Keratinocyte (primary cell): ENCODE measurements around the gene ACAD9. TPM values are rescaled to one million over a fixed set of nuclear protein-coding genes. Genes with fewer than 3 reads are reported as not detected.

Experiments
- DNase-seq: peaks from one replicate; pipeline ENCODE4 v3.0.0-alpha.2; 2011; ENCODE audit warnings: low read depth, missing footprints, low spot score
- FAIRE-seq: peaks from 2 replicates; lab custom pipeline; 2011; peaks lifted over from hg19 to GRCh38; lab: Jason Lieb, UNC
- H2AFZ ChIP-seq: 2 replicates; pipeline ENCODE4 v1.6.0; 2012; ENCODE audit warnings: low read length, control low read depth, inconsistent platforms; ENCODE audit not compliant: control insufficient read depth
- H3K27ac ChIP-seq: 2 replicates; pipeline ENCODE4 v1.5.1; 2011; ENCODE audit warnings: low read length; ENCODE audit not compliant: control insufficient read depth, insufficient read depth
- H3K27me3 ChIP-seq: 3 replicates; pipeline ENCODE4 v1.6.0; 2011; ENCODE audit warnings: low read length; ENCODE audit not compliant: control insufficient read depth, insufficient read depth; ENCODE audit errors: extremely low read depth
- H3K36me3 ChIP-seq, 2 experiments: 2 replicates in 1 of 2; 3 replicates in 1 of 2; pipeline ENCODE4 v1.5.1; 2011; ENCODE audit warnings: low read length in 2 of 2, mild to moderate bottlenecking in 1 of 2; ENCODE audit not compliant: control insufficient read depth in 2 of 2, insufficient read depth in 2 of 2; ENCODE audit errors: extremely low read depth in 1 of 2
- H3K4me1 ChIP-seq: 3 replicates; pipeline ENCODE4 v1.5.1; 2011; ENCODE audit warnings: low read length; ENCODE audit not compliant: control insufficient read depth, insufficient read depth; ENCODE audit errors: extremely low read depth
- H3K4me2 ChIP-seq: 3 replicates; pipeline ENCODE4 v1.6.0; 2011; ENCODE audit warnings: low read depth, low read length; ENCODE audit not compliant: control insufficient read depth, insufficient read depth; ENCODE audit errors: extremely low read depth
- H3K4me3 ChIP-seq, 3 experiments: fragments of 200-600 bp in 1 of 3; sonication (generic) in 1 of 3; 2 replicates in 2 of 3; 3 replicates in 1 of 3; pipeline ENCODE4 v1.5.1; 2011 to 2016; ENCODE audit warnings: low read length in 3 of 3, mild to moderate bottlenecking in 3 of 3, control low read depth in 2 of 3, inconsistent platforms in 1 of 3, low read depth in 1 of 3, mixed read lengths in 1 of 3, mixed run types in 1 of 3, moderate library complexity in 1 of 3; ENCODE audit not compliant: control insufficient read depth in 2 of 3, insufficient read depth in 2 of 3; ENCODE audit errors: extremely low read depth in 1 of 3
- H3K79me2 ChIP-seq: 2 replicates; pipeline ENCODE4 v1.6.0; 2012; ENCODE audit warnings: low read length; ENCODE audit not compliant: control insufficient read depth, insufficient read depth
- H3K9ac ChIP-seq: 3 replicates; pipeline ENCODE4 v1.6.0; 2011; ENCODE audit warnings: low read length; ENCODE audit not compliant: control insufficient read depth, insufficient read depth; ENCODE audit errors: extremely low read depth
- H3K9me1 ChIP-seq: 3 replicates; pipeline ENCODE4 v1.6.0; 2011; ENCODE audit warnings: low read length; ENCODE audit not compliant: control insufficient read depth, insufficient read depth; ENCODE audit errors: extremely low read depth
- H3K9me3 ChIP-seq: 2 replicates; pipeline ENCODE4 v1.5.1; 2012; ENCODE audit warnings: low read depth, low read length; ENCODE audit not compliant: control insufficient read depth
- H4K20me1 ChIP-seq: 3 replicates; pipeline ENCODE4 v1.6.0; 2011; ENCODE audit warnings: low read length; ENCODE audit not compliant: control insufficient read depth, insufficient read depth; ENCODE audit errors: extremely low read depth
- CTCF ChIP-seq, 3 experiments: IDR thresholded peaks in 1 of 3; conservative IDR thresholded peaks in 1 of 3; optimal IDR thresholded peaks in 1 of 3; 2 replicates in 2 of 3; 3 replicates in 1 of 3; pipeline versions ENCODE3 to v1.5.1; 2011; ENCODE audit warnings: low read length in 3 of 3, mild to moderate bottlenecking in 3 of 3, moderate library complexity in 2 of 3, control low read depth in 1 of 3, inconsistent platforms in 1 of 3; ENCODE audit not compliant: insufficient read depth in 2 of 3; ENCODE audit errors: extremely low read depth in 1 of 3
- EZH2 ChIP-seq: IDR thresholded peaks from one replicate; pipeline ENCODE4 v1.6.1; 2012; ENCODE audit warnings: inconsistent platforms, mild to moderate bottlenecking, low read length, moderate library complexity
- dilution Hi-C: fragments of 300-500 bp; cut with MboI; formaldehyde crosslinking; loops from one replicate; pipeline ENCODE4 v1.7.0; 2020; ENCODE audit warnings: low sequenced_read_pairs; ENCODE audit not compliant: extremely low pct_ligation_motif_present
- polyA plus RNA-seq, 5 experiments: library from polyadenylated mRNA; depleted of rRNA in 3 of 5; stranded (reverse) in 3 of 5; stranded (forward) in 1 of 5; unstranded in 1 of 5; fragments of >200 nt; gene quantifications; 1 replicate in 1 of 5; 2 replicates in 3 of 5; 3 replicates in 1 of 5; pipeline versions ENCODE4 v1.2.1 to v1.2.3, GENCODE V29; 2011 to 2012; ENCODE audit warnings: missing spikeins in 2 of 5, low read depth in 1 of 5, low replicate concordance in 1 of 5

The ACAD9 gene
- polyA plus RNA-seq, 1 donor (not counting 4 experiments of a cell fraction or from before 2014, with no cell fraction given) = 36.6 TPM

- no peaks in the 10 kb centered on the region for H3K4me1 ChIP-seq
- dilution Hi-C loops = no loop called here
- H3K9me3 ChIP-seq = peaks cover 2% of the 10 kb centered on the region
- DNase-seq (no peak), FAIRE-seq (no peak)
- no peaks in the 10 kb centered on the region for H3K36me3 ChIP-seq
- H2AFZ ChIP-seq = no peak overlapping the region
- no peak overlapping the region for H3K4me2 ChIP-seq
- H3K4me3 ChIP-seq = no peak overlapping the region
- H3K27ac ChIP-seq = no peak overlapping the region
- no peaks in the 10 kb centered on the region for H3K27me3 ChIP-seq
- no peak for TF ChIP-seq CTCF (optimal IDR thresholded peaks at IDR 0.05 in 1 of 3, IDR thresholded peaks at IDR 0.05 in 1 of 3, conservative IDR thresholded peaks at IDR 0.05 in 1 of 3; ENCODE audit: extremely low read depth in 1 of 3, insufficient read depth in 2 of 3, low read length in 3 of 3)
- no peak for TF ChIP-seq EZH2
- H3K79me2 ChIP-seq = no peaks in the 10 kb centered on the region
- H3K9ac ChIP-seq = no peak overlapping the region
- H4K20me1 ChIP-seq = no peaks in the 10 kb centered on the region
- H3K9me1 ChIP-seq = no peaks in the 10 kb centered on the region
Observed at GRCh38 chr3:128851601-128852000, 27.8 kb upstream of the ACAD9 start.

GRCh38 chr3:128853826-128854225 lies 25.6 kb upstream of the ACAD9 start:
- no peak overlapping the region for H3K9ac ChIP-seq
- H3K9me3 ChIP-seq = peaks cover 3% of the 10 kb centered on the region
- no peaks in the 10 kb centered on the region for H3K4me1 ChIP-seq
- no peak overlapping the region for H3K4me2 ChIP-seq
- DNase-seq (no peak), FAIRE-seq (no peak)
- no peak for TF ChIP-seq CTCF (optimal IDR thresholded peaks at IDR 0.05 in 1 of 3, IDR thresholded peaks at IDR 0.05 in 1 of 3, conservative IDR thresholded peaks at IDR 0.05 in 1 of 3; ENCODE audit: extremely low read depth in 1 of 3, insufficient read depth in 2 of 3, low read length in 3 of 3)
- no peak for TF ChIP-seq EZH2
- no peaks in the 10 kb centered on the region for H4K20me1 ChIP-seq
- no peaks in the 10 kb centered on the region for H3K9me1 ChIP-seq
- no peak overlapping the region for H3K4me3 ChIP-seq
- no peak overlapping the region for H3K27ac ChIP-seq
- no peaks in the 10 kb centered on the region for H3K79me2 ChIP-seq
- H3K36me3 ChIP-seq = no peaks in the 10 kb centered on the region
- H2AFZ ChIP-seq = no peak overlapping the region
- H3K27me3 ChIP-seq = no peaks in the 10 kb centered on the region
- dilution Hi-C loops = no loop called here
